Measurements from ENCODE around the gene LINGO3.

- no peak for TF ChIP-seq CTCF (IDR thresholded peaks at IDR 0.05 in 2 of 3, conservative IDR thresholded peaks at IDR 0.05 in 1 of 3; ENCODE audit: control insufficient read depth in 2 of 3, extremely low read depth in 1 of 3, insufficient read depth in 1 of 3, low read depth in 3 of 3, low read length in 3 of 3)
- TF ChIP-seq E4F1 (IDR thresholded peaks at IDR 0.05; ENCODE audit: borderline replicate concordance, partially characterized antibody): no peak
- no peak for TF ChIP-seq E2F8 (IDR thresholded peaks at IDR 0.05; ENCODE audit: low read depth, partially characterized antibody)
- no peak for TF ChIP-seq SMARCA5 (IDR thresholded peaks at IDR 0.05)
- no peak for TF ChIP-seq ZBTB33 (IDR thresholded peaks at IDR 0.05)
- peak; percentile 80 for TF ChIP-seq POLR2A (IDR thresholded peaks at IDR 0.05; ENCODE audit: low read depth, low read length)
- TF ChIP-seq GATAD2B (conservative IDR thresholded peaks at IDR 0.05; ENCODE audit: low read depth): no peak
- no peak for TF ChIP-seq SUZ12 (IDR thresholded peaks at IDR 0.05; ENCODE audit: unreplicated experiment)
- TF ChIP-seq CHD4 (IDR thresholded peaks at IDR 0.05): no peak
- no peak for TF ChIP-seq MTA3 (IDR thresholded peaks at IDR 0.05; ENCODE audit: borderline replicate concordance, low read length)
- TF ChIP-seq STAT1 (conservative IDR thresholded peaks at IDR 0.05): no peak
- TF ChIP-seq EZH2 (IDR thresholded peaks at IDR 0.05; ENCODE audit: borderline replicate concordance, control insufficient read depth, low read depth, low read length): no peak
- TF ChIP-seq JUND (IDR thresholded peaks at IDR 0.05; ENCODE audit: low read depth, low read length): no peak
- no peak for TF ChIP-seq RFX5 (IDR thresholded peaks at IDR 0.05; ENCODE audit: low read depth, low read length)
Measured at GRCh38 chr19:2271234-2272103, 36.5 kb downstream of the LINGO3 start.

All from GM12878 (cell line).